ENCODE data around the gene IRF9. TPM values are rescaled to one million over a fixed set of nuclear protein-coding genes. Genes with fewer than 3 reads are reported as not detected.

Gene IRF9
- total and polyA plus RNA-seq, 2 of the 13 experiments (the other 11 are each of a cell fraction or from before 2014, with no cell fraction given): 14.9 to 49.7 TPM

DNA sequence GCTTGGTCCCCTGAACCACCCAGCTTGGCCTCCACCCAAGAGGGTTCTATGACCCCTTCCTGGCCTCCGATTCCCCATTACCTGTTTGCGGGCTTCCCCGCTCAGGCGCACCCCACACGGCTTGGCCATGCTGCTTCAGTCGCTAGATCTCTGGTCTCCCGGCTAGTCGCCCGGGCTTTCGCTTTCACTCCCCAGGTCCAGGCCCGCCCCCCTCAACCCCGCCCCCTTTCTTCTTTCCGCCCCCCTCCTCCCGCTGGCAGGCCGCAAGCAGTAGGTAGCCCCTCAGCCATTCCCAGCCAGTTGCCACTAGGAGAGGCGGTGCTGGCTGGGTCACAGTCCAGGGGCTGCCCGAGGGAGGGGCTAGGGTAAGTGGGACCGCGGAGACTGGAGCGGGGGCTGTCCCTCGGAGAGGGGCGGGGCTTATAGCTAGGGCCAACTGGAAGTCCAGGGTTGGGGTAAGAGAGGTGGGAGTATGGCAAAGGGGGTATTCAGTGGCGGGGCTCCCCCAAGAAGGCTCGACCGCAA is 14.6 kb upstream of the IRF9 start, which contains the start of gene PSME2 (continued):
- TF ChIP-seq PHF5A (CRISPR knock-in tag; IDR thresholded peaks at IDR 0.05; ENCODE audit: low read depth, unreplicated experiment): peak; percentile 91
- TF ChIP-seq, protein P1, sequence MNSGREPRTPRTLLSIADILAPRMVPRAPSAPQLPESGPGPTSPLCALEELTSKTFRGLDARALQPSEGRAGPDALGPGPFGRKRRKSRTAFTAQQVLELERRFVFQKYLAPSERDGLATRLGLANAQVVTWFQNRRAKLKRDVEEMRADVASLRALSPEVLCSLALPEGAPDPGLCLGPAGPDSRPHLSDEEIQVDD (CRISPR knock-in tag; IDR thresholded peaks at IDR 0.05; ENCODE audit: borderline replicate concordance): no peak; the same call in 1 of the 2 replicates
- no peak; the same call in 1 of the 2 replicates for TF ChIP-seq ZFP1 (CRISPR knock-in tag; IDR thresholded peaks at IDR 0.05)
- no peak for TF ChIP-seq JARID2 (CRISPR knock-in tag; IDR thresholded peaks at IDR 0.05; ENCODE audit: insufficient replicate concordance)
- no peak for TF ChIP-seq XBP1 (CRISPR knock-in tag; IDR thresholded peaks at IDR 0.05)
- TF ChIP-seq GFI1 (CRISPR knock-in tag; IDR thresholded peaks at IDR 0.05; ENCODE audit: borderline replicate concordance): no peak
- no peak for TF ChIP-seq NR2F2 (IDR thresholded peaks at IDR 0.05; ENCODE audit: borderline replicate concordance, low read depth)
- TF ChIP-seq ZNF337 (CRISPR knock-in tag; IDR thresholded peaks at IDR 0.05; ENCODE audit: borderline replicate concordance, low read depth): peak; percentile 54; the same call in 1 of the 2 replicates
- TF ChIP-seq, protein P2, sequence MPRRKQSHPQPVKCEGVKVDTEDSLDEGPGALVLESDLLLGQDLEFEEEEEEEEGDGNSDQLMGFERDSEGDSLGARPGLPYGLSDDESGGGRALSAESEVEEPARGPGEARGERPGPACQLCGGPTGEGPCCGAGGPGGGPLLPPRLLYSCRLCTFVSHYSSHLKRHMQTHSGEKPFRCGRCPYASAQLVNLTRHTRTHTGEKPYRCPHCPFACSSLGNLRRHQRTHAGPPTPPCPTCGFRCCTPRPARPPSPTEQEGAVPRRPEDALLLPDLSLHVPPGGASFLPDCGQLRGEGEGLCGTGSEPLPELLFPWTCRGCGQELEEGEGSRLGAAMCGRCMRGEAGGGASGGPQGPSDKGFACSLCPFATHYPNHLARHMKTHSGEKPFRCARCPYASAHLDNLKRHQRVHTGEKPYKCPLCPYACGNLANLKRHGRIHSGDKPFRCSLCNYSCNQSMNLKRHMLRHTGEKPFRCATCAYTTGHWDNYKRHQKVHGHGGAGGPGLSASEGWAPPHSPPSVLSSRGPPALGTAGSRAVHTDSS (CRISPR knock-in tag; conservative IDR thresholded peaks at IDR 0.05): no peak
- peak; percentile 88 for TF ChIP-seq ZNF556 (CRISPR knock-in tag; IDR thresholded peaks at IDR 0.05; ENCODE audit: borderline replicate concordance)
- TF ChIP-seq, protein P3, sequence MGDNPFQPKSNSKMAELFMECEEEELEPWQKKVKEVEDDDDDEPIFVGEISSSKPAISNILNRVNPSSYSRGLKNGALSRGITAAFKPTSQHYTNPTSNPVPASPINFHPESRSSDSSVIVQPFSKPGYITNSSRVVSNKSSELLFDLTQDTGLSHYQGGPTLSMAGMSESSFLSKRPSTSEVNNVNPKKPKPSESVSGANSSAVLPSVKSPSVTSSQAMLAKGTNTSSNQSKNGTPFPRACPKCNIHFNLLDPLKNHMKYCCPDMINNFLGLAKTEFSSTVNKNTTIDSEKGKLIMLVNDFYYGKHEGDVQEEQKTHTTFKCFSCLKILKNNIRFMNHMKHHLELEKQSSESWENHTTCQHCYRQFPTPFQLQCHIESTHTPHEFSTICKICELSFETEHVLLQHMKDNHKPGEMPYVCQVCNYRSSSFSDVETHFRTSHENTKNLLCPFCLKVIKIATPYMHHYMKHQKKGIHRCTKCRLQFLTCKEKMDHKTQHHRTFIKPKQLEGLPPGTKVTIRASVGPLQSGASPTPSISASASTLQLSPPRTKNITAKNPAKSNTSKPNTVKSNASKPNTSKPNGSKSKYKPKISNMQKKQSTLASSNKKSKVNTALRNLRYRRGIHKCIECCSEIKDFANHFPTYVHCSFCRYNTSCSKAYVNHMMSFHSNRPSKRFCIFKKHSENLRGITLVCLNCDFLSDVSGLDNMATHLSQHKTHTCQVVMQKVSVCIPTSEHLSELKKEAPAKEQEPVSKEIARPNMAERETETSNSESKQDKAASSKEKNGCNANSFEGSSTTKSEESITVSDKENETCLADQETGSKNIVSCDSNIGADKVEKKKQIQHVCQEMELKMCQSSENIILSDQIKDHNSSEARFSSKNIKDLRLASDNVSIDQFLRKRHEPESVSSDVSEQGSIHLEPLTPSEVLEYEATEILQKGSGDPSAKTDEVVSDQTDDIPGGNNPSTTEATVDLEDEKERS (CRISPR knock-in tag; IDR thresholded peaks at IDR 0.05): peak; percentile 45; the same call in 1 of the 2 replicates
- TF ChIP-seq CCAR2 (optimal IDR thresholded peaks at IDR 0.05; ENCODE audit: low read depth, low read length): peak; percentile 46
- peak; percentile 84 for TF ChIP-seq POGZ (CRISPR knock-in tag; IDR thresholded peaks at IDR 0.05)
- TF ChIP-seq ZNF737 (CRISPR knock-in tag; IDR thresholded peaks at IDR 0.05; ENCODE audit: borderline replicate concordance): no peak
- peak; percentile 52; the same call in 1 of the 2 replicates for TF ChIP-seq RFXAP (CRISPR knock-in tag; IDR thresholded peaks at IDR 0.05; ENCODE audit: borderline replicate concordance)
- 0 out of 2 replicates have a peak, but pooled peaks have one; percentile 42 for TF ChIP-seq GTF2F1 (IDR thresholded peaks at IDR 0.05; ENCODE audit: low read length)
- peak; percentile 52 for TF ChIP-seq CBFB (CRISPR knock-in tag; IDR thresholded peaks at IDR 0.05)
- TF ChIP-seq, protein P4, sequence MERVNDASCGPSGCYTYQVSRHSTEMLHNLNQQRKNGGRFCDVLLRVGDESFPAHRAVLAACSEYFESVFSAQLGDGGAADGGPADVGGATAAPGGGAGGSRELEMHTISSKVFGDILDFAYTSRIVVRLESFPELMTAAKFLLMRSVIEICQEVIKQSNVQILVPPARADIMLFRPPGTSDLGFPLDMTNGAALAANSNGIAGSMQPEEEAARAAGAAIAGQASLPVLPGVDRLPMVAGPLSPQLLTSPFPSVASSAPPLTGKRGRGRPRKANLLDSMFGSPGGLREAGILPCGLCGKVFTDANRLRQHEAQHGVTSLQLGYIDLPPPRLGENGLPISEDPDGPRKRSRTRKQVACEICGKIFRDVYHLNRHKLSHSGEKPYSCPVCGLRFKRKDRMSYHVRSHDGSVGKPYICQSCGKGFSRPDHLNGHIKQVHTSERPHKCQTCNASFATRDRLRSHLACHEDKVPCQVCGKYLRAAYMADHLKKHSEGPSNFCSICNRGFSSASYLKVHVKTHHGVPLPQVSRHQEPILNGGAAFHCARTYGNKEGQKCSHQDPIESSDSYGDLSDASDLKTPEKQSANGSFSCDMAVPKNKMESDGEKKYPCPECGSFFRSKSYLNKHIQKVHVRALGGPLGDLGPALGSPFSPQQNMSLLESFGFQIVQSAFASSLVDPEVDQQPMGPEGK (CRISPR knock-in tag; IDR thresholded peaks at IDR 0.05): peak; percentile 99
- TF ChIP-seq REL (CRISPR knock-in tag; conservative IDR thresholded peaks at IDR 0.05): no peak
- TF ChIP-seq PAX8 (CRISPR knock-in tag; IDR thresholded peaks at IDR 0.05; ENCODE audit: borderline replicate concordance): no peak; the same call in 1 of the 2 replicates
- TF ChIP-seq ZNF598 (CRISPR knock-in tag; IDR thresholded peaks at IDR 0.05; ENCODE audit: borderline replicate concordance): peak; percentile 82
- 0 out of 2 replicates have a peak, but pooled peaks have one; percentile 91 for TF ChIP-seq ATF7-NPFF (CRISPR knock-in tag; IDR thresholded peaks at IDR 0.05; ENCODE audit: low read depth)

All from HepG2 (cell line).